HUES48 (cell line): ENCODE measurements around the gene NEDD4L.

Experiments used
- H3K27ac ChIP-seq: one replicate; pipeline ENCODE4 v1.7.0; 2013; ENCODE audit warnings: low read depth, low read length, inconsistent platforms
- H3K27me3 ChIP-seq: 2 replicates; pipeline ENCODE4 v1.6.1; 2013; ENCODE audit warnings: mild to moderate bottlenecking, low read length; ENCODE audit not compliant: control insufficient read depth, insufficient read depth
- H3K36me3 ChIP-seq: 2 replicates; pipeline ENCODE4 v1.6.1; 2013; ENCODE audit warnings: low read length; ENCODE audit not compliant: control insufficient read depth, insufficient read depth
- H3K4me1 ChIP-seq: 2 replicates; pipeline ENCODE4 v1.6.1; 2013; ENCODE audit warnings: mild to moderate bottlenecking, low read length; ENCODE audit not compliant: control insufficient read depth, insufficient read depth
- H3K4me3 ChIP-seq: 2 replicates; pipeline ENCODE4 v1.5.1; 2013; ENCODE audit warnings: mild to moderate bottlenecking, low read depth, low read length
- H3K9ac ChIP-seq: 2 replicates; pipeline ENCODE4 v1.6.1; 2013; ENCODE audit warnings: mild to moderate bottlenecking, low read depth, low read length, moderate library complexity
- H3K9me3 ChIP-seq: 2 replicates; pipeline ENCODE4 v1.6.1; 2013; ENCODE audit warnings: low read length; ENCODE audit not compliant: control insufficient read depth, insufficient read depth

Gene NEDD4L

GRCh38 chr18:58105888-58106260 is 61.8 kb downstream of the NEDD4L start:
- H3K27me3 ChIP-seq: no peaks in the 10 kb centered on the region
- peaks cover 44% of the 10 kb centered on the region for H3K4me1 ChIP-seq
- no peak overlapping the region for H3K27ac ChIP-seq
- no peak overlapping the region for H3K4me3 ChIP-seq
- no peaks in the 10 kb centered on the region for H3K36me3 ChIP-seq
- H3K9me3 ChIP-seq: no peaks in the 10 kb centered on the region
- H3K9ac ChIP-seq: no peak overlapping the region

GRCh38 chr18:58106289-58107070 is 62.5 kb downstream of the NEDD4L start:
- no peak overlapping the region for H3K27ac ChIP-seq
- H3K4me1 ChIP-seq: peaks cover 38% of the 10 kb centered on the region
- H3K27me3 ChIP-seq: no peaks in the 10 kb centered on the region
- H3K9me3 ChIP-seq: no peaks in the 10 kb centered on the region
- no peaks in the 10 kb centered on the region for H3K36me3 ChIP-seq
- H3K9ac ChIP-seq: no peak overlapping the region
- H3K4me3 ChIP-seq: no peak overlapping the region

- no peaks in the 10 kb centered on the region for H3K9me3 ChIP-seq
- no peak overlapping the region for H3K9ac ChIP-seq
- no peaks in the 10 kb centered on the region for H3K27me3 ChIP-seq
- no peak overlapping the region for H3K27ac ChIP-seq
- H3K4me3 ChIP-seq: no peak overlapping the region
- H3K36me3 ChIP-seq: no peaks in the 10 kb centered on the region
- peaks cover 26% of the 10 kb centered on the region for H3K4me1 ChIP-seq
Measured at GRCh38 chr18:58109256-58109655, 65.2 kb downstream of the NEDD4L start.

- Histone ChIP-seq H3K9ac (no peak overlapping the region), H3K27ac (no peak overlapping the region), H3K36me3 (no peaks in the 10 kb centered on the region), H3K4me3 (no peak overlapping the region), H3K9me3 (no peaks in the 10 kb centered on the region), H3K4me1 (peaks cover 26% of the 10 kb centered on the region), H3K27me3 (no peaks in the 10 kb centered on the region)
Measured at GRCh38 chr18:58110398-58110797, 66.4 kb downstream of the NEDD4L start.

- Histone ChIP-seq H3K4me1 (peaks cover 23% of the 10 kb centered on the region), H3K27ac (no peak overlapping the region), H3K9ac (no peak overlapping the region), H3K27me3 (no peaks in the 10 kb centered on the region), H3K4me3 (no peak overlapping the region), H3K36me3 (no peaks in the 10 kb centered on the region), H3K9me3 (no peaks in the 10 kb centered on the region)
Measured at GRCh38 chr18:58112174-58112573, 68.1 kb downstream of the NEDD4L start.

GRCh38 chr18:58113337-58113736 is 69.3 kb downstream of the NEDD4L start:
- no peak overlapping the region for H3K9ac ChIP-seq
- peaks cover 28% of the 10 kb centered on the region for H3K4me1 ChIP-seq
- H3K4me3 ChIP-seq: no peak overlapping the region
- H3K27me3 ChIP-seq: no peaks in the 10 kb centered on the region
- no peak overlapping the region for H3K27ac ChIP-seq
- no peaks in the 10 kb centered on the region for H3K36me3 ChIP-seq
- no peaks in the 10 kb centered on the region for H3K9me3 ChIP-seq

GRCh38 chr18:58114766-58115165 is 70.7 kb downstream of the NEDD4L start:
- Histone ChIP-seq H3K4me3 (no peak overlapping the region), H3K9me3 (no peaks in the 10 kb centered on the region), H3K27me3 (no peaks in the 10 kb centered on the region), H3K27ac (no peak overlapping the region), H3K4me1 (peaks cover 30% of the 10 kb centered on the region), H3K9ac (no peak overlapping the region), H3K36me3 (no peaks in the 10 kb centered on the region)

- Histone ChIP-seq H3K36me3 (no peaks in the 10 kb centered on the region), H3K27me3 (no peaks in the 10 kb centered on the region), H3K27ac (no peak overlapping the region)
Measured at GRCh38 chr18:58116818-58117217, 72.8 kb downstream of the NEDD4L start.

GRCh38 chr18:58117786-58118403 is 73.9 kb downstream of the NEDD4L start:
- no peaks in the 10 kb centered on the region for H3K27me3 ChIP-seq
- H3K36me3 ChIP-seq: no peaks in the 10 kb centered on the region
- no peak overlapping the region for H3K4me3 ChIP-seq
- no peak overlapping the region for H3K27ac ChIP-seq
- no peak overlapping the region for H3K9ac ChIP-seq
- peaks cover 31% of the 10 kb centered on the region for H3K4me1 ChIP-seq
- H3K9me3 ChIP-seq: no peaks in the 10 kb centered on the region

More at GRCh38 chr18:58116818-58117217, 72.8 kb downstream of the NEDD4L start:
- Histone ChIP-seq H3K4me3 (no peak overlapping the region), H3K9me3 (no peaks in the 10 kb centered on the region), H3K9ac (no peak overlapping the region), H3K4me1 (peaks cover 31% of the 10 kb centered on the region)

- H3K27ac ChIP-seq: no peak overlapping the region
- H3K9me3 ChIP-seq: no peaks in the 10 kb centered on the region
- H3K36me3 ChIP-seq: no peaks in the 10 kb centered on the region
- no peak overlapping the region for H3K9ac ChIP-seq
- peaks cover 26% of the 10 kb centered on the region for H3K4me1 ChIP-seq
- no peak overlapping the region for H3K4me3 ChIP-seq
- no peaks in the 10 kb centered on the region for H3K27me3 ChIP-seq
Measured at GRCh38 chr18:58118536-58118935, 74.5 kb downstream of the NEDD4L start.

GRCh38 chr18:58119819-58120218 is 75.8 kb downstream of the NEDD4L start:
- H3K36me3 ChIP-seq: no peaks in the 10 kb centered on the region
- H3K4me1 ChIP-seq: peaks cover 24% of the 10 kb centered on the region
- no peak overlapping the region for H3K4me3 ChIP-seq
- no peak overlapping the region for H3K9ac ChIP-seq
- H3K27ac ChIP-seq: no peak overlapping the region
- H3K27me3 ChIP-seq: no peaks in the 10 kb centered on the region
- H3K9me3 ChIP-seq: no peaks in the 10 kb centered on the region
